Ishikawa (cell line): Measurements from ENCODE around the gene REC114.

Experiments
- CEBPB ChIP-seq: IDR thresholded peaks from 2 replicates; pipeline ENCODE4 v1.6.1; 2012
- CREB1 ChIP-seq: IDR thresholded peaks from 2 replicates; pipeline ENCODE4 v1.6.1; 2012; ENCODE audit warnings: low read depth
- EGR1 ChIP-seq: IDR thresholded peaks from 2 replicates; pipeline ENCODE4 v1.6.1; 2012
- EP300 ChIP-seq: IDR thresholded peaks from 2 replicates; pipeline ENCODE4 v1.6.1; 2012; ENCODE audit warnings: borderline replicate concordance
- FOXM1 ChIP-seq: IDR thresholded peaks from 2 replicates; pipeline ENCODE4 v1.6.1; 2012; ENCODE audit warnings: low read depth, borderline replicate concordance
- MAX ChIP-seq: IDR thresholded peaks from 2 replicates; pipeline ENCODE4 v1.6.1; 2012
- NFIC ChIP-seq: IDR thresholded peaks from 2 replicates; pipeline ENCODE4 v1.6.1; 2012
- RAD21 ChIP-seq: IDR thresholded peaks from 2 replicates; pipeline ENCODE4 v1.6.1; 2012; ENCODE audit warnings: low read depth
- REST ChIP-seq: IDR thresholded peaks from 2 replicates; pipeline ENCODE4 v1.6.1; 2012; ENCODE audit warnings: low read depth, mild to moderate bottlenecking
- TAF1 ChIP-seq: IDR thresholded peaks from 2 replicates; pipeline ENCODE4 v1.6.1; 2012; ENCODE audit warnings: low read depth, mild to moderate bottlenecking
- TCF12 ChIP-seq: IDR thresholded peaks from 2 replicates; pipeline ENCODE4 v1.6.1; 2012; ENCODE audit warnings: low read depth
- TEAD4 ChIP-seq: IDR thresholded peaks from 2 replicates; pipeline ENCODE4 v1.6.1; 2012
- USF1 ChIP-seq: IDR thresholded peaks from 2 replicates; pipeline ENCODE4 v1.6.1; 2012
- YY1 ChIP-seq: IDR thresholded peaks from 2 replicates; pipeline ENCODE4 v1.6.1; 2012; ENCODE audit warnings: low read depth
- ZBTB7A ChIP-seq: IDR thresholded peaks from 2 replicates; pipeline ENCODE4 v1.6.1; 2012; ENCODE audit warnings: low read depth

The REC114 gene

DNA sequence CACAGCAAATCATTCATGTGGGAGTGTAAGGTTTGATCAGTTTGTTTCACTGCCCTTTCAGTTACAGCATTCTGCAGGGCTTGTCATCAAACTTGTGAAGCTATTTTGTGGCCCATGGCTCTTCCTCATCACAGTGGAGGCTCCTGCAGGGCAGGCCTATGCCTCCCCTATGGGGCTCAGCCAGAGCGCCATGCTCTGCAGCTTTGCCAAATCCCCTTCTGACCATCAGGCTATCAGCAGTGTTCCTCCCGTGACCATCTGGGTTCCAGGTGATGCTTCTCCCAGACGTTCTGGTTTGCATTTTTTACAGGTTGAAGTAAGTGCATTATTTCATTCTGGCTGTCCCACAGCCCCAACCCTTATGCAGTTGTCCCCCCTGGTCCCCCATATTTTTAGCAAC lies 28.1 kb upstream of the REC114 start:
- TF ChIP-seq MAX (no peak), FOXM1 (no peak), YY1 (no peak), USF1 (no peak), RAD21 (no peak), CEBPB (no peak), REST (no peak), CREB1 (no peak), NFIC (no peak), EP300 (no peak), TEAD4 (no peak), TAF1 (no peak), EGR1 (no peak), TCF12 (no peak), ZBTB7A (no peak)

GRCh38 chr15:73424506-73424905 lies 18.5 kb upstream of the REC114 start:
- TF ChIP-seq REST (no peak), ZBTB7A (no peak), TAF1 (no peak), FOXM1 (no peak), TEAD4 (no peak), CREB1 (no peak), RAD21 (no peak), EGR1 (no peak), USF1 (no peak), TCF12 (no peak), EP300 (no peak), YY1 (no peak), NFIC (no peak), CEBPB (no peak), MAX (no peak)

GRCh38 chr15:73425510-73425909 lies 17.5 kb upstream of the REC114 start:
- TF ChIP-seq RAD21 (no peak), TEAD4 (no peak), NFIC (no peak), REST (no peak)

DNA sequence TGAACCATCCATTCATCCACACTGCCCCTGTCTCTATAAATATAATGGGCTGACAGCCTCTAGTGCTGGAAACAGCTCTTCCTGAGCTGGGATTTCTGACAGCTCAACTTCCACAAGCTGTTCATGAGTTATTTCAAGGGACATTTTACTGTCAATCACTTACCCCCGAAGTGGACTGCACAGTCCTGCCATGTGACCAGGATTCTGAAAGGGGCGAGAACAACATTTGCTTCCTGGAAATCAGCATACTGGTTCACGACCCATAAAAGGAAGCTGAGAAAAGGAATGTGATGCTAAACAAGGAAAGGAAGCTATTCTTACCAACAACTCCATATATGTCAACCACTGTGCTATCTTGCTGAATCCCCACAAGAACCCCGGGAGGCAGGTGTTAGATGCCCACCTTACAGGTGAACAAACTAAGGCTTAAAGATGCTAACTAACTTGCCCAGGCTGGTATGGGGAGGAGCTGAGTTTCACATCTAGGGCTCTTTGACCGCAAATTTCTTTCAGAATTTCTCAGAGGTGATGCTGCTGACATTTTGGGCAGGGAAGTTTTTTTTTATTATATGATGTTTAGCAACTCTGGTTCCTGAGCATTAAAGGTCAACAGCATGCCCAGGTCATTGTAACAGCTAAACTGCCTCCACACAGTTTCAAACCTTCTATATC lies 16.5 kb upstream of the REC114 start:
- TF ChIP-seq CREB1 (no peak), TCF12 (no peak), EP300 (no peak), USF1 (no peak)

DNA sequence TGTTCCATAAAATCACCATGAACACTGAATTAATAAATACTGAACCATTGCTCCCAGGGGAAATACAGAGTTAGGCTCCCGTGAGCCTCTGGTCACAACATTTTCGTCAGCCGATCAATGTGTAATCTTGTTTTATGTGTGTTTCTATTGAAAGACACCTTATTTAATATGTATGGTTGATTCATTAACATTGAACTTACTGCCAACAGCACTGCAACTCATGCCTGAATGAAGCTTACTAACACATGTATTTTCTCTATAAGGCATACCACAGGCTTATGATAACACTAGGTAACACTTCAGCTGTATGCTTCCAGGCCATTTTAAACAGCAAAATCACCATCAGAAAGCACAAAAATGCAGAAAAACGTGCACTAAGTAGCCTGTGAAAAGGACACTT lies 9.1 kb upstream of the REC114 start:
- TF ChIP-seq RAD21 (no peak), YY1 (no peak), MAX (no peak), CEBPB (no peak), TAF1 (no peak)
